Transverse colon (tissue), 4 donors: ENCODE measurements around the gene NPR1. TPM values are rescaled to one million over a fixed set of nuclear protein-coding genes. Genes with fewer than 3 reads are reported as not detected.

Source experiments
- DNase-seq: peaks from one replicate; pipeline ENCODE4 v3.0.0-alpha.2; 2019
- H3K27ac ChIP-seq, 4 donors: fragments of 200-600 bp; sonication (generic); 2 replicates each; pipeline ENCODE4 v1.5.1; 2016 to 2018; ENCODE audit warnings: inconsistent platforms in 4 of 4
- H3K27me3 ChIP-seq: fragments of 200-600 bp; sonication (generic); 2 replicates; pipeline ENCODE4 v1.5.1; 2017; ENCODE audit warnings: inconsistent platforms
- H3K36me3 ChIP-seq, 4 donors: fragments of 200-600 bp; sonication (generic); 2 replicates each; pipeline ENCODE4 v1.5.1; 2017 to 2019; ENCODE audit warnings: inconsistent platforms in 4 of 4
- H3K4me1 ChIP-seq, 4 donors: fragments of 200-600 bp; sonication (generic); 2 replicates each; pipeline ENCODE4 v1.5.1; 2017 to 2020; ENCODE audit warnings: inconsistent platforms in 4 of 4
- H3K4me3 ChIP-seq, 4 donors: fragments of 200-600 bp; sonication (generic); 1 replicate in 1 of 4; 2 replicates in 3 of 4; pipeline versions ENCODE4 v1.5.1 to v1.6.1; 2017 to 2019; ENCODE audit warnings: inconsistent platforms in 4 of 4
- H3K9me3 ChIP-seq, 2 donors: fragments of 200-600 bp; sonication (generic); 2 replicates each; pipeline ENCODE4 v1.5.1; 2017 to 2019; ENCODE audit warnings: inconsistent platforms in 2 of 2
- EP300 ChIP-seq: sonication (generic); formaldehyde crosslinking; IDR thresholded peaks from one replicate; pipeline ENCODE4 v1.6.1; 2017; ENCODE audit warnings: antibody characterized with exemption, low read depth
- POLR2A ChIP-seq: fragments of 450-650 bp; IDR thresholded peaks from one replicate; pipeline ENCODE4 v1.6.1; 2016; ENCODE audit warnings: antibody characterized with exemption, mild to moderate bottlenecking, moderate library complexity
- POLR2AphosphoS5 ChIP-seq, 3 donors: sonication (generic); formaldehyde crosslinking; IDR thresholded peaks; one replicate each; pipeline ENCODE4 v1.6.1; 2016; ENCODE audit warnings: antibody characterized with exemption in 3 of 3
- WGBS, 2 donors: methylation state at CpG; one replicate each; pipeline ENCODE4 v1.1.5; 2018; ENCODE audit warnings: low coverage in 1 of 2; 5-methylcytosine and 5-hydroxymethylcytosine counted together
- in situ Hi-C, 4 donors: fragments of 200-750 bp; cut with MboI; loops; one replicate each; pipeline versions ENCODE4 v1.15.0 to v1.15.1; 2017; ENCODE audit warnings: low sequenced_read_pairs in 3 of 4, low pct_ligation_motif_present in 1 of 4, low pct_unique_long_range_greater_than_20kb in 1 of 4
- intact Hi-C: fragments of 100-400 bp; cut with DNase I; formaldehyde crosslinking; loops from one replicate; pipeline ENCODE4 v1.15.1; 2023; ENCODE audit warnings: low total_unique reads
- total RNA-seq, 4 donors: library from RNA; depleted of rRNA; stranded (reverse); fragments of >200 nt; gene quantifications; one replicate each; pipeline ENCODE4 v1.1.0, GENCODE V29; 2016
- TF ChIP-seq, protein P1 (sequence below), 5 experiments: fragments of 200-600 bp in 3 of 5; fragments of 450-650 bp in 2 of 5; sonication (generic) in 3 of 5; IDR thresholded peaks; 1 replicate in 2 of 5; 2 replicates in 3 of 5; pipeline ENCODE4 v1.5.1; 2016 to 2017; ENCODE audit warnings: antibody characterized with exemption in 5 of 5, inconsistent platforms in 3 of 5, mild to moderate bottlenecking in 2 of 5, moderate library complexity in 1 of 5

The NPR1 gene
- total RNA-seq, 4 donors from 2014 or later, result 9.8 to 25.1 (median 13.4) TPM

GRCh38 chr1:153688736-153689328 is 10.3 kb downstream of the NPR1 start:
- DNase-seq, result no peak
- Histone ChIP-seq H3K4me1 (no peaks in the 10 kb centered on the region), H3K27me3 (no peaks in the 10 kb centered on the region), H3K36me3 (no peaks in the 10 kb centered on the region), H3K4me3 (no peak overlapping the region), H3K27ac (no peak overlapping the region), H3K9me3 (no peaks in the 10 kb centered on the region)
- TF ChIP-seq, protein P1, sequence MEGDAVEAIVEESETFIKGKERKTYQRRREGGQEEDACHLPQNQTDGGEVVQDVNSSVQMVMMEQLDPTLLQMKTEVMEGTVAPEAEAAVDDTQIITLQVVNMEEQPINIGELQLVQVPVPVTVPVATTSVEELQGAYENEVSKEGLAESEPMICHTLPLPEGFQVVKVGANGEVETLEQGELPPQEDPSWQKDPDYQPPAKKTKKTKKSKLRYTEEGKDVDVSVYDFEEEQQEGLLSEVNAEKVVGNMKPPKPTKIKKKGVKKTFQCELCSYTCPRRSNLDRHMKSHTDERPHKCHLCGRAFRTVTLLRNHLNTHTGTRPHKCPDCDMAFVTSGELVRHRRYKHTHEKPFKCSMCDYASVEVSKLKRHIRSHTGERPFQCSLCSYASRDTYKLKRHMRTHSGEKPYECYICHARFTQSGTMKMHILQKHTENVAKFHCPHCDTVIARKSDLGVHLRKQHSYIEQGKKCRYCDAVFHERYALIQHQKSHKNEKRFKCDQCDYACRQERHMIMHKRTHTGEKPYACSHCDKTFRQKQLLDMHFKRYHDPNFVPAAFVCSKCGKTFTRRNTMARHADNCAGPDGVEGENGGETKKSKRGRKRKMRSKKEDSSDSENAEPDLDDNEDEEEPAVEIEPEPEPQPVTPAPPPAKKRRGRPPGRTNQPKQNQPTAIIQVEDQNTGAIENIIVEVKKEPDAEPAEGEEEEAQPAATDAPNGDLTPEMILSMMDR (IDR thresholded peaks at IDR 0.05), result no peak
- TF ChIP-seq POLR2A (no peak), EP300 (no peak), POLR2AphosphoS5 (IDR thresholded peaks at IDR 0.05) (no peak)
- intact Hi-C loops (no loop called here), in situ Hi-C loops (loop anchor here in 1 of 4 donors (25.0 kb wide), 1 partner anchor 298 kb away; the partner anchor contains the start of genes JTB, RAB13 and RPS27)
- 83% methylated on average over 18 of the region's 18 CpGs; no CpG with 5 or more reads in 1 of the 2 donors for WGBS, 2 donors

DNA sequence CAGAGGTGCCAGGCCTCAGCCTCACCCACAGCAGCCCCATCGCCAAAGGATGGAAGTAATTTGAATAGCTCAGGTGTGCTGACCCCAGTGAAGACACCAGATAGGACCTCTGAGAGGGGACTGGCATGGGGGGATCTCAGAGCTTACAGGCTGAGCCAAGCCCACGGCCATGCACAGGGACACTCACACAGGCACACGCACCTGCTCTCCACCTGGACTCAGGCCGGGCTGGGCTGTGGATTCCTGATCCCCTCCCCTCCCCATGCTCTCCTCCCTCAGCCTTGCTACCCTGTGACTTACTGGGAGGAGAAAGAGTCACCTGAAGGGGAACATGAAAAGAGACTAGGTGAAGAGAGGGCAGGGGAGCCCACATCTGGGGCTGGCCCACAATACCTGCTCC is 15.0 kb downstream of the NPR1 start:
- in situ Hi-C loops, result loop anchor here in 1 of 4 donors (25.0 kb wide), 1 partner anchor 294 kb away; the partner anchor contains the start of genes JTB, RAB13 and RPS27
- Histone ChIP-seq H3K4me1 (no peaks in the 10 kb centered on the region), H3K4me3 (no peak overlapping the region), H3K27me3 (no peaks in the 10 kb centered on the region), H3K27ac (no peak overlapping the region), H3K36me3 (no peaks in the 10 kb centered on the region), H3K9me3 (no peaks in the 10 kb centered on the region)
- DNase-seq, result no peak
- no peak for TF ChIP-seq POLR2AphosphoS5 (IDR thresholded peaks at IDR 0.05)
- TF ChIP-seq, protein P1 (IDR thresholded peaks at IDR 0.05), result no peak
- TF ChIP-seq POLR2A, result no peak
- no peak for TF ChIP-seq EP300
- intact Hi-C loops, result no loop called here
- 75% methylated on average over 4 of the region's 4 CpGs; no CpG with 5 or more reads in 1 of the 2 donors for WGBS, 2 donors

GRCh38 chr1:153696741-153697140 is 18.3 kb downstream of the NPR1 start:
- TF ChIP-seq EP300 (no peak), POLR2A (no peak), POLR2AphosphoS5 (IDR thresholded peaks at IDR 0.05) (no peak)
- TF ChIP-seq, protein P1 (IDR thresholded peaks at IDR 0.05), result no peak
- no peaks in the 10 kb centered on the region for H3K36me3 ChIP-seq
- H3K4me1 ChIP-seq, result peaks cover 0 to 3% (median 0%) of the 10 kb centered on the region in 4 donors
- in situ Hi-C loops, result loop anchor here in 1 of 4 donors (25.0 kb wide), 1 partner anchor 291 kb away; the partner anchor contains the start of genes JTB, RAB13 and RPS27
- intact Hi-C loops, result no loop called here
- no peaks in the 10 kb centered on the region for H3K27me3 ChIP-seq
- H3K4me3 ChIP-seq, result no peak overlapping the region
- no peaks in the 10 kb centered on the region for H3K9me3 ChIP-seq
- WGBS, 2 donors, result 88 to 91% methylated on average over 4 to 8 of the region's 8 CpGs
- no peak for DNase-seq
- H3K27ac ChIP-seq, result peak overlapping the region in 3 of 4 donors; percentile 67 to 76 (median 71)

- Histone ChIP-seq H3K4me1 (peaks cover 0 to 3% (median 0%) of the 10 kb centered on the region in 4 donors), H3K27ac (peak overlapping the region; percentile 51 to 76 (median 69)), H3K9me3 (no peaks in the 10 kb centered on the region), H3K36me3 (no peaks in the 10 kb centered on the region), H3K27me3 (no peaks in the 10 kb centered on the region), H3K4me3 (peak overlapping the region in 1 of 4 donors; percentile 11)
- intact Hi-C loops (no loop called here), in situ Hi-C loops (loop anchor here in 1 of 4 donors (25.0 kb wide), 1 partner anchor 290 kb away; the partner anchor contains the start of genes JTB, RAB13 and RPS27)
- 64 to 74% methylated on average over 5 to 12 of the region's 12 CpGs for WGBS, 2 donors
- DNase-seq, result no peak
- TF ChIP-seq POLR2A, result no peak
- no peak for TF ChIP-seq POLR2AphosphoS5 (IDR thresholded peaks at IDR 0.05)
- TF ChIP-seq, protein P1 (IDR thresholded peaks at IDR 0.05), result no peak
- no peak for TF ChIP-seq EP300
These were observed 18.9 kb downstream of the NPR1 start for GRCh38 chr1:153697191-153698019.
